ENCODE measurements around the gene SORCS2.

Gene SORCS2

DNA sequence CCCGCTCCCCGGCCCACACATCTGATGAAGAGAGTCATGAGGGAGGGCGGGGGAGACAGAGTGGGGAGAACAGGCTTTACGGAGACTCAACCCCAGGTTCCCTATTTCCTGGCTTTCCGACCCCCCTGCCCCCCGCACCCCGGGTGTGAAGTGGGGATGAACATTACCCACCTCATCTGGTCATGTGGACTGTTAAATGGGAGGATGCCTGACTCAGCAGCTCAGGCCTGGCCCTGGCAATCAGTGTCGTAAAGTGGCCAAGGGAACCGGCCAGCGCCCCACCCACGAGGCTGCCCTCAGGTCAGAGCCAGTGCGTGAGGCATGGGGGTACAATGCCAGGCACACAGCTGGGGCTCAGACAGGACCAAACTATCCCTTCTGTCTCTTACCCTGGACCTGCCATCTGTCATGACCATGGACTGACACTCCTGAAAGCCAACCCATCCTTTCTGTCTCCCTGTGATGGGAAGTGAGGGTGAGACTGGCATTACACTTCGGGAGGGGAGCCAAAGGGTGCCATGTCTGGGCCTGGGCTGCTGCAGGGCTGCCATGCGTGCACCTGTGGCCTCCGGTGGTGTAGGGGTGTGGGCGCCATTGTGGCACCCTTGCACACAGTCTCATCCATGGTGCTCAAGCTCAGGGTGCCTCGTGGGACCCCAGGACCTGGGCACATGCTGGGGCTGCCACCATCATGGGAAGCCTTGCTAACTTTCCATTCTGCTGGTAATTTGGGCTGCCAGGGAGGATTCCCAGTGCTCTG, 348.5 kb downstream of the SORCS2 start:
- no peak for FAIRE-seq

DNA sequence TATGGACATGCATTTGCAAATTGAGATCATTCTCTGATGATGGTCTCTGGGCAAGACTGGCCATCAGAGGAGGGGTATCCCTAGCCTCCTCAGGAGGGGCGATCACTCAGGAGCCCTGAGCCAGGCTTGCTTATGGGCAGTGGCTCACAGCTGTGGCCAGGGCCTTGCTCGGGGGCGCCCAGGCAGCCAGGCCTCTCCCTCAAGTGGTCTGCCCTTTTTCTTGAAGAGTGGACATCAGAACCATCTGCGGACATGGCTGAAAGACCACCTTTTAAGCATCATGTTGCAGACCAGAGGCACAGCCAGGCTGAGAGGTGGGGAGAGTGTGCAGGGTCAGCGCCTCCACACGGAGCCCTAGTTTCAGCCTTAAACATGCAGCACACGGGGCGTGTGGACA, 349.1 kb downstream of the SORCS2 start:
- no peak for FAIRE-seq

DNA sequence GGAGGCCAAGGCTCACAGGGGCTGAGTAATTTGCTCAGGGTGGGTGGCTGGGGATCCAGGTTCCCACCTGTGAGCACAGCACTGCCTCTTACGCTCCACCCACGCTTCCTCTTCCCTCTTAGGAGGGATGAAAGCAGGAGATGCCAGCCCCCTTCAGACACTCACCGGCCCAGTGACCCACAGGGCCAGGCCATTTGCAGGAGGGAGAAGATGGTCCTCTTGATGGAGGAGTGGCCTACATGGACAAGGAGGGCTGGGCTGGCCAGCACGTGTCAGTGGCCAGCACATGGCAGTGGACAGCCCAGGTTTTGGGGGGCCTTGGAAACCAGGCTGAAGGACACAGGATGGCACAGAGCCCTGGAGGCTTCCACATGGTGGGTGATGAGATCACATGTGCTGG, 350.4 kb downstream of the SORCS2 start:
- no peak for FAIRE-seq

DNA sequence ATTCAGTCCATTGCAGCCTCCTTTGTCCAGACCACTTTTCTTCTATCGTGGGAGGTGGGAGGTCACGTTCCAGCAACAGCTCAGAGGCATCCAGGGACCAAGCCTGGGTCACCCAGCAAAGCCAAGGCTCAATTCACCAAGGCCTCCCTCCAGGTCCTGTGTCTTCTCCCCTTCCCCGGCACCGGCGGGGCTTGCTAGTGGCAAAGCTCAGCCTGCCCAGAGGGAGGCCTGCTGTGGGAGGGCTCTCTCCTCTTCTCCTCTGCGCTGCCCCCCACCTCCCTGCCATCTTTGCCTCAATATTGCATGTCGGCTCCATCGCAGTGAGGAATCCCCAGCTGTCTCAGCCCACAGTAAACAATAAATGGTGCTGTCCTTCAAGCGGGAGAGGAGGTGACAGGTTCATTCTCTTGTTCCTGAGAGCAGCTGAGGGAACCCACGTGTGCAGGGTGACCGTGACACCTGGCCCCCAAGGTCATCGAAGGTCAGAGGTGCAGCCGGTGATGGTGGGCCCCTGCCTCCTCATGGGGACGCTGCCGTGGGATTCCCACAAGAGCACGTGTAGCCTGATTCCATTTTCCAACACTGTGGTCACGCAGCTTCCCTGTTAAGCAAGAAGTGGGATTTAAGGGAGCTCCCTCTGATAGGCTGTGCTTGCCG, 353.9 kb downstream of the SORCS2 start:
- FAIRE-seq, result no peak

DNA sequence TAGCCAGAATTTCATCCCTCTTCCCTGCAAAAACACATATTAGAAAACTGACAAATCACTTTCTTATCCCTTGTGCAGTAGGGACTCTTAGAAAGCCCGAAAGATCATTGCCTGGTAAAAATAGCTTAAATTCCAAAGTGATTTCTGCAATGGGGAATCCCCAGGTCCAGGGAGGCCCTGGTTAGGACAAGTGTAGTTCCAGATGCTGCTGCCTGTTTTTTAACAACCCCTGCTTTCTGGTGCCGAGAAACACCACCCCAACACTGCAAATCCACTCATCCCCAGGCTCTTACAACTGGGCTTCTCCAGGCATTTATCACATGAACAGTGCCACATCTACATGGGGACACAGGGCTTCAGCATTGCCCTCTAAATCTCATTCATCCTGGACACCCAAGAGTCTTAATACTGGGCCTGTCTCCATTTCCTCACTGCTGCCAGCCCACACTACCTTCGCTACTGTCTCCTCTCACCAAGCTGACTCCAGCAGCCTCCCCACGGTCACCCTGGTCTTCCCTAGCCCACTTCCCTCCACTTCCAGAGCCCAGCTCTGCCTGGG, 354.6 kb downstream of the SORCS2 start:
- no peak for FAIRE-seq

DNA sequence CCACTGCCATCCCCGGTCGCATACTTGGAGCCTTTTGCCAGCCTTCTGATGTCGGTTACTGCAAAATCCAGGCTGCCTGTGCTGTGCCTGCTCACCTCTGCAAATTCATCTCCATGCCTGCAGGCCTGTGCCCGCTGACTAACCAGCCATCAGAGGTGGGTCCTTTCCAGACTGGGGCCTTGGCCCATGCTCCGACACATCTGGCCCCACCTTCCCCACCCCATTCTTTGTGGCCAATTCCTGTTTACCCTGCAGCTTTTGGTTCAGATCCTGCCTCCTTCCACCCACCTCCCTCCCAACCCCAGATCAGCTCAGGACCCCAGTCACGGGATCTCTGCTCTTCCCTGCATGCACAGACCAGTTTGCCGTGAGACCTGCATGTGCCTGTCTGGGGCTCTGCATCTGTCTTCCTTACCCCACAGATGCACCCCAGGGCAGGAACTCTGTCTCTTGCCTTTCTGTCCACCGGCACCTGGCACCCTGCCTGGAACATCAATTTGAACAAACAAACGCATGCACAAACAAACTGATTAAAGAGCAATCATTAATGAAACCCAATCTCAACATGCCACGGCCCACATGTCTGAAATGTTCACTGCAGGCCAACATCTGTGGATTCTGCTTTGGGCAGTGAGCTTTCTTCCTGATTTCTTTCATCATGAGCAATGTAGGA, 355.2 kb downstream of the SORCS2 start:
- no peak for FAIRE-seq

DNA sequence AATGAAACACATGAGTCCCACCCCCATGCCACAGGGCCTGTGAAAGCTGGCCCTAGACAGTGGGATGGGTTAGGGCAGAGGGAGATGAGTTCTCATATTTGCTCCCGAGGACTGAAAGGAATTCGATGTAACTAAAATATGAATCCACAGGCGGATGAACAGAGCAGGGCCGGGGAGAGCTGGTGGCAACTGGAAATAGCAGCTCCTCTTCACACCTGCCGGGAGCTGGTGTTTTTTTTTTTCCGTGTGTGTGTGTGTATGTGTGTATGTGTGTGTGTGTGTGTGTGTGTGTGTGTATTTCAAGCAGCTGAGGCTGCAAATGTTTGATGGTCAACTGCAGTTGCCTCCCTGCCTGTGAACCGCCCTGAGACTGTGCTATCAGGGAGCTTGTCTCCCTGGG, 357.5 kb downstream of the SORCS2 start:
- FAIRE-seq, result no peak

DNA sequence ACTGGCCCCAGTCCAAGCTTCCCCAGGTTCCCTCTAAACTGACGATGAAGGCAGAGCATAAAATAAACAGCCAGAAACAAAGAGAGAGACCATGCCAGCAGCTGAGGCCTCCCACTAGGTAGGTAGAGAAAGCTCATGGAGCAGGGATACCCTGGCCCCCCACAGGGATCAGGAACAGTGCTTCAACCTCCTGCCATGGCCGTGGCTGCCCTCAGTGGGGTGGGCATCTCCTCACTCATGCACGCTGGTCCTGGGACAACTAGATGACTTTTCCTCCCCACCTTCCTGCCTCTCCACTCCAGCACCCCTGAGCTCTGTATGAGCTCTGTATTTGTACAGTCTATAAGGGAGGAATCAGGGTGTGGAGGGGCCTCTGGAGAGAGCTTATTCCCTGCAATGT, 360.1 kb downstream of the SORCS2 start:
- no peak for FAIRE-seq

DNA sequence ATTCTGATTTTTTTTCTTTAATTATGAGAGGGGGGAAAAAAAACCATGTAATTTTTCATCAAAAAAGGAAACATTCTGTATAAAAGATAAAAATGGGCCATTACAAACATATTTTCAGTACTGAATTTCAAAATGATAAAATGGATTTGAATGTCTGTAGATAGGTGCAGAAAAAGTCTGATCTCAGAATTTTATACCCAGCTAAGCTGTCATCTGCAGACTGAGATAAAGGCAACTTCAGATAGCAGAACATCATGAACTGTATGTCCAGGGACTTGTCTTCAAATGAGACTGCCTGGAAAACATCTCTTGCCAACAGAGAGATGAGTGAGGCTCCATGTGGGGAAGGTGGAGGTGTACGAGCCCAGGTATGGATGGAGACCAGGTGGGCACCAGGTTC, 360.9 kb downstream of the SORCS2 start:
- FAIRE-seq, result no peak

DNA sequence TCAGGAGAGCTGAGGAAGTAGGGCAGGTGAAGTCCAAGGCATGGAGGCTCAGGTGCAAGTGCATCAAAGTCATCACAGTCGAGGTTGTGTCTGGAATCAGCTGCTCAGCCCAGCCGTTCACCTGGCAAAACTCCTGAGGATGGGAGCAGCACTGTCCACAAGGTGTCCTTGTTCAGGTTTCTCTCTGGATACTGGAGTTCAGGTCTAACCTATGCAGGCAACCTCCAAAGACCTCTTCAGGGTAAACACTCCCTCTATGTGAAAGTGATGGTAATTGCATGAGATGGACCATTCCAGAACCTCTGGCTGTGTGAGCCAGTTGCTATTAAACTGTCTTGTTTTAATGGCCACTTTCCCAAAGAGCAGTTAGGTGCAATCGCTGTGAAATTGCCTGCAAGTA, 362.6 kb downstream of the SORCS2 start:
- FAIRE-seq, result no peak

DNA sequence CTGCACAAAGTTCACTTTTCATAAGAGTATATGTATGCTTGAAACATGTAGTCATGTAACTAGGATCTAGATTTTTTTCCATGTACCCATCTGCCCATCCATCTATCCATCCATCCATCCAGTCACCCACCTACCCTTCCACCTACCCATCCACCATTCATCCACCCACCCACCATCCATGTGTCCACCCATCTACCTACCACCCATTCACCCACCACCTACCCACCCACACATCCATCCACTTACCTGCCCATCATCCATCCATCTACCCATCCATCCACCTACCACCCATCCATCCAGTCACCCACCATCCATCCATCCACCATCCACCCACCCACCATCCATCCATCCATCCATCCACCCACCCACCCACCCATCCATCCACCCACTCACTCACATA, 364.2 kb downstream of the SORCS2 start:
- FAIRE-seq, result no peak

DNA sequence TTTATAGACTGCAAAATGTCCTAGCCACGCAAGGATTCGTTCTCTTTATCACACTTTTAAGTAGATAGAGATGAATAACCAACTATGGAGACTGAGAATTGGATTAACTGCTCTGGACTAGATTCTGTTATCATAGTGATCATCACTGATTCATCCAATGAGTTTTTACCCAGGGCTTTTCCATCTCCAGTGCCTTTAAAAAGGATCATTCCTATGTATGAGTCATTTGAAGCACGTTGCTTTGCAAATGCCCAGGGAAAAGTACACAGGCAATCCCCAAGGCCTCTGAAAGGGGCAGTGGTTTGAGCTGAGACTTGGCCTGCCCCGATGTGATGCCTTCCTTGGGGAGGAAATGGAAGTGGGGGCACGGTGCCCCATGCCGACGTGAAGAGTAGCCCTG, 365.1 kb downstream of the SORCS2 start:
- no peak for FAIRE-seq

DNA sequence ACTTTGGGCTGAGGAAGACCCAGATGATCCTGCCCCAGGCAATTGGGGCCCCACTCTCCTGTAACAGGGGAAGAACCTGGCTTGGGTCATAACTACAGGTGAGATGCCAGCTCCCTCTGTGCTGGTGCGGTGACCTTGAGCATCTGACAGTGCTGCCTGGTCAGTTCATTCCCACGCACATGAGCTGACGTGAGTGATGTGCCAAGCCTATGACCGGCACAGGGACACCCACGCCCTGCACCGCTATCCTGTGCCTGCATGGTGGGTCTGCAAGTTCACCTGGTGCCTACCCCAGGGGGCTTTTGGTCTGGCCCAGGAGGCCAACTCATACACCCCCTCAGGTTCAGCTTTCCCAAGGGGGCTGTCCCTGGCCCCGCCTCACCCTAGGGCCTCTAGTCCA, 366.1 kb downstream of the SORCS2 start:
- no peak for FAIRE-seq

DNA sequence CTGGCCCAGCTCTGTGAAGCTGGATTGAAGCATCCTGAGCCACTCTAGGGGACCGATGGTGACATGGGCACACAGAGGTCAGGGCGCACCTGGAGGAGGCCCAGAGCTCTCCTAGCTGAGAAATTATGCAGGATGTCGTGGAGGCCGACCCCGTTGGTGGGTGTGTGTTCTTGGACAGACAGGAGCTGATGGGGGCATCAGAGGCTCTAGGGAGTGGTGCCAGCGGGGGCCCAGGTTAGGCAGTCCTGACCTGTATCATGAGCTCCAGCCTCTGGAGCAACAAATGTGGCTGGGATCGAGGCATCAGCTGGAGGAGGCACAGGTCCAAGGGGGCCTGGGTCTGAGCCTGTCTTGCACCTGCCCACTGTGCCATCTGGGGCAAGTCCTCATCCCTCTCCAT, 367.0 kb downstream of the SORCS2 start:
- FAIRE-seq, result no peak

DNA sequence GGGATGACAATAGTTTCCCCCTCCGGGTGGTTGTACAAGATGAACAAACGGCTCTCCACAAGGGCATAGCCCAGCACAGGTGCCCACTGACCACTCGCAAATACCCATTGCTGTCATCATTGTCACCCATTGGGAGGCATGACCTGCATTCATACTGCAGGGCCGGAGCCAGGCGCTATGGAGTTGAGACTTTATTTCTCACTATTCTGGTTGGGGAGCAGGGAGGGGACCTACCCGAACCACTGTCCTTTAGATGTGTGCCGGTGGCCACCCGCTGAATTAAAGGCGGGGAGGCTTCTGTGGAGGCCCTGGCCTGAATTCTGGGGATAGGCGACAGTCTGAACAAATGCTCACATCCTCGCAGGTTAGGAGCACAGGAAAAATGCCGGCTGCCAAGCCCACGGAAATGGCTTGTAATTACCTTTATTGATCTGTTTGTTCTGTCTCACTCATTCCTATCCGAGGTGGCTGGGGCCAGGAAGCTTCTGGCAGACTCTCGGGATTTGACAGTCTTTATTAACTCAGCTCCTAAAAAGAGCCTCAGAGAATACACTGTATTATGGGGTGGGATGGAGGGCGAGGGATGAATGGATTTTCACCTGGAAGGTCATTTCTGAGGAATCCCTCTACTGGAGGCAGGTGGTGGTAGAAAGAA, 367.5 kb downstream of the SORCS2 start:
- no peak for FAIRE-seq

DNA sequence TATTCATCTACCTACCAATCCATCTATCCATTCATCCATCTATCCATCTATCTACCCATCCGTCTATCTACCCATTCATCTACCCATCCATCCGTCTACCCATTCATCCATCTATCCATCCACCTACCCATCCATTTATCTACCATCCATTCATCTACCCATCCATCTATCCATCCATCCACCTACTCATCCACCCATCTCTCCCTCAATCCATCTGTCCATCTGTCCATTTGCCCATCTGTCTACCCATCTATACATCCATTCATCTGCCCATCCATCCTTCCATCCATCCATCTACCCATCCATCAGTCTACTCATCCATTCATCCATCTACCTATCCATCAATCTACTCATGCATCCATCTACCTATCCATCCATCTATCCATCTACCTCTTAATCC, 369.2 kb downstream of the SORCS2 start:
- no peak for FAIRE-seq

DNA sequence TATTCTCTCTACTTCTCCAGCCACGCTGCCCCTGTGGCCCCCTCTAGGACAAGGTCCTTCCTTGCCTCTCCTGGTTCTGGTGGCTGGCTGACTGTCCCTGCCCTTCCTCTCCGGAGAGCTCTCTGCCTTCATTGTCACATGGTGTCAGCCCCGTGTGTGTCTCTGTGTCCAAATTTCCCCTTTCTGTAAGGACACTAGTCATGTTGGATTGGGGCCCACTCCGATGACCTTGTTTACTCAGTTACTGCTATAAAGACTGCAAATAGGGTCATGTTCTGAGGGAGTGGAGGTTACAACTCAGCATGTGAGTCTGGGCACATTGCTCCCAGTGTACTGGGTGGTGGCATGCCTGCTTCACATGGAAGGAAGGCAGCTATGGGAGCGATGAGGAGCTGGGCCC, 371.9 kb downstream of the SORCS2 start:
- FAIRE-seq, result no peak

DNA sequence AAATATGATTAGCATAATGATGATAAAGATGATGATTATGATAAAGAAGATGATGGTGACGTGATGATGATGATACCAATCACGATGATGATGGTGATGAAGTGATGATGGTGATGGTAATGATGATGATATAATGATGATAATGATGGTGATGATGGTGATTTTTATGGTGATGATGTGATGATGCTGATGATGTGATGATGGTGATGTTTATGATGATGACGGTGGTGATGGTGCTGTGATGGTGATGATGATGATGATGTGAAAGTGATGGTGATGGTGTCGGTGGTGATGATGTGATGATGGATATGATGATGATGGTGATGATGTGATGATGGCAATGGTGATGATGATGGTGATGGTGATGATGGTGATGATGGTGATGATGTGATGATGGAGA, 373.1 kb downstream of the SORCS2 start:
- no peak for FAIRE-seq

DNA sequence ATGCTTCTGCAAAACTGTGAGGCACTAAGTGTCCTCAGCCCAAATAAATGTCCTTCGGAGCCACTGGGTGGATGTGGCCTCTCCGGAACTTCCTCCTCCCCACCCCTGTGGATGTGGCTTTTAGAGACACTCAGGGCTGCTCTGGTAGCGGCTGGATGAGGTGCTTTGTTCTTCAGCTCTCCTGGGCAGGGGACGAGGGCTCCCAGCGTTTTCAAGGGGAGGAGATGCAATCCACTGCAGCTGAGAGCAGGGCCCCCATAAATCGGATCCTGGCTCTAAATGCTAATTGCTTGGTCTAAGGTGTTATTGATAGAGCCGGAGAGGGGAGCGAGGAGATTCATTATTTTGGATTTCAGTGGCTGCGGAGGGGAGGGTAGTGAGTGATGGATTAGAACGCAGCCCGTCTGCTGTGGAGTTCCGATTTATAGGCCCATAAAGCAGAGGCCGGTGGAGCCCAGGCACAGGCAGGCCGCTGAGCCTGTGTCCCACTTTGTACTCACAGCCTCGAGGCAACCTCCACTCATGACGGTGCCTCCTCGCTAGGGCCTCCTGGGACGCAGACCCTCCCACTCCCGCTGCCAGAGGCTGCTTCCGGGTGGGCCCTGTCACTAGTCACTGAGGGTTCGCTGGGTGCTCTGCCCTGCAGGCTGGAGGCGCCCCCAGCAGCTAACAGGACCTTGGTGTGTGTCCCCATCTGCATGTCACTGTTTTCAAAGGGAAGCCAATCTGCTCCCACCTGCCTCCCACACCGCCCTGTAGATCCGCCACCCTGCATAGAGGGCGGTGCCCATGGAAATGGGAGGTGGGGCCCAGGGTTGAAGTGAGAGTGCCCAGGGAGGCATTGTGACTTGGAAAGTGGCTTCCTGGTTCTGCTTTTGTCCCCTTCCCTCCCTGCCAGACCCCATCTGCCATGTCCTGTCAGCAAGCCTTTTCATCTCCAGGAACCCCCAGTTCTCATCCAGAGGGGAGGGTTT, 377.8 kb downstream of the SORCS2 start:
- FAIRE-seq, result no peak

DNA sequence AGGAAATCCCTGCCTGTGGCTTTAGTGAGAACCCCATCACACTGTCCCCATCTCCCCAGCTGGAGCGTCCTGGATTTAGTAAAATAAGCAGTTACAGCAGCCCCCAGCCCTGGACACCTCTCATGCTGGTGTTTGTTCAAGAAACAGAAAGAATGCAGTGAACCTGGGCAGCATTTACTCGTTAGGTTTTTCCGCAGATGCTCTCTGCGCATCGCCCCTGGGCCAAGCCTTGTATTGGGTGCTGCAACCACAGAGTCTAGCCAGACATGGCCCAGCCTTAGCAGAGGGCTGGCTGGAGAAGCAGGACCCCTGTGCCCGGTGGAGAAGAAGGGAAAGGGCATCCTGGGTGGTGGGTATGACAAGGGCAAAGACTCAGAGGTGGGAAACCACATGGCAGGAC, 378.7 kb downstream of the SORCS2 start:
- no peak for FAIRE-seq

DNA sequence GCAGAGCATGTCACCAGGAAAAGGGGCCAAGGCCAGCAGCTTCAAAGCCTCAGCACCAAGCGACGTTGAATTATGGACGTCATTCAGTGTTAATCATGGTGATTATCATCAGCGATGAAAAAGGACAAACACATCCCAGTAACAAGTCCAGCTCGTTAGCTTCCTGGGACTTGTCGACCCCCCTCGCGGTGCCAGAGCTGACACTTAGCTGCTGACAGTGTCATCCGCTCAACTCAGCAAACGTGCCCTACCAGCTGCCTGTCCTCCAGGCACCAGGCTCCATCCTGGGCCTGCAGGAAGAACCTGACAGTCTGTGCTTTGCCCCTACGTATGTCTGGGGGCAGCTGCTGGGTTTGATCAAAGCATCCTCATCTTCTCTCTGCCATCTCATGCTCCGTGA, 379.4 kb downstream of the SORCS2 start:
- no peak for FAIRE-seq

DNA sequence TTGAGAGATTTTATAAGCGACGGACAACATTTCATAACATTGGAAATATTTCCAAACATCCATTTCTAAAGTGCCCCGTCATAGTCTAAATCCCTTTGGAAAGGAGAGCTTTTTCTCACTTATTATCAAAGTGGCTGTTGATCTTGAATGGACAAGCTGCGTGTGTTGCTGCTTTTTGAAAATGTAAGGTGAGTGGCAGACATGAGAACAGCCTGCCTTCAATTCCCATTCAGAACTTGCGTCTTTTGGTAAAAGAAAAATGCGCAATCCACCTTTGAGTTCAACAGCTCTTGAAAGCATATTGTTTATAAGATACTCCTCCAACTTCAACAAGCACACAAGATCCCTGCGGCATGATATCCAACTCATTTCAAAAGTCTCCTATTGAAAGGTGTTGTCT, 380.6 kb downstream of the SORCS2 start:
- FAIRE-seq, result no peak
